HepG2 (cell line): ENCODE measurements around the gene PRR15L. TPM values are rescaled to one million over a fixed set of nuclear protein-coding genes. Genes with fewer than 3 reads are reported as not detected.

ENCODE experiments used
- ARID3A ChIP-seq: IDR thresholded peaks from 2 replicates; pipeline ENCODE4 v1.6.1; 2012; ENCODE audit warnings: low read depth, low read length, improper control_type of control experiment
- ELF4 ChIP-seq: sonication (generic); formaldehyde crosslinking; IDR thresholded peaks from 2 replicates; pipeline ENCODE4 v1.5.0; 2020; ENCODE audit warnings: missing genetic modification reagents, mild to moderate bottlenecking, moderate library complexity, borderline replicate concordance
- GMEB2 ChIP-seq: IDR thresholded peaks from 2 replicates; pipeline ENCODE4 v1.6.1; 2016; ENCODE audit warnings: missing biosample characterization, missing genetic modification reagents, low read depth
- GPBP1L1 ChIP-seq: sonication (generic); formaldehyde crosslinking; IDR thresholded peaks from 2 replicates; pipeline ENCODE4 v1.5.0; 2020; ENCODE audit warnings: mild to moderate bottlenecking, missing genetic modification reagents
- HNF1A ChIP-seq, 2 experiments: sonication (generic) in 1 of 2; formaldehyde crosslinking in 1 of 2; IDR thresholded peaks; 2 replicates each; pipeline versions ENCODE4 v1.4.0 to v1.6.1; 2016 to 2020; ENCODE audit warnings: borderline replicate concordance in 1 of 2, low read depth in 1 of 2, mild to moderate bottlenecking in 1 of 2, missing genetic modification reagents in 1 of 2
- LBX2 ChIP-seq: sonication (generic); formaldehyde crosslinking; IDR thresholded peaks from 2 replicates; pipeline ENCODE4 v1.5.0; 2020; ENCODE audit warnings: missing genetic modification reagents, mild to moderate bottlenecking, borderline replicate concordance
- MTERF4 ChIP-seq: sonication (generic); formaldehyde crosslinking; IDR thresholded peaks from 2 replicates; pipeline ENCODE4 v1.8.0; 2023; ENCODE audit warnings: mild to moderate bottlenecking, missing genetic modification reagents
- REXO4 ChIP-seq: sonication (generic); formaldehyde crosslinking; IDR thresholded peaks from 2 replicates; pipeline ENCODE4 v1.8.0; 2022; ENCODE audit warnings: missing genetic modification reagents, mild to moderate bottlenecking, borderline replicate concordance
- SIX1 ChIP-seq: sonication (generic); formaldehyde crosslinking; IDR thresholded peaks from 2 replicates; pipeline ENCODE4 v1.4.0; 2020; ENCODE audit warnings: missing genetic modification reagents, borderline replicate concordance
- SMC3 ChIP-seq: IDR thresholded peaks from 2 replicates; pipeline ENCODE4 v1.6.1; 2011; ENCODE audit warnings: low read length, improper control_type of control experiment
- ZMYM3 ChIP-seq: sonication (generic); formaldehyde crosslinking; IDR thresholded peaks from 2 replicates; pipeline ENCODE4 v1.5.1; 2020; ENCODE audit warnings: mild to moderate bottlenecking, missing genetic modification reagents
- ZNF567 ChIP-seq: sonication (generic); formaldehyde crosslinking; IDR thresholded peaks from 2 replicates; pipeline ENCODE4 v1.8.1; 2023; ENCODE audit warnings: mild to moderate bottlenecking, missing genetic modification reagents, borderline replicate concordance
- ZNF770 ChIP-seq: sonication (generic); formaldehyde crosslinking; IDR thresholded peaks from 2 replicates; pipeline ENCODE4 v1.5.0; 2020; ENCODE audit warnings: mild to moderate bottlenecking, missing genetic modification reagents
- polyA plus RNA-seq, 8 experiments: library from polyadenylated mRNA; depleted of rRNA in 3 of 8; stranded (reverse) in 7 of 8; unstranded in 1 of 8; fragments of >200 nt; fragmentation: Illumina TruSeq in 4 of 8; extraction: Trizol in 4 of 8; gene quantifications; 2 replicates each; pipeline versions ENCODE4 v1.2.1 to v1.2.3, GENCODE V29; 2011 to 2016; ENCODE audit warnings: low read depth in 4 of 8, missing spikeins in 1 of 8, mixed read lengths in 1 of 8; ENCODE audit not compliant: insufficient read depth in 1 of 8
- total RNA-seq, 5 experiments: library from RNA; depleted of rRNA; stranded (reverse); fragments of >200 nt; fragmentation: Illumina TruSeq; extraction: Trizol; gene quantifications; 2 replicates each; pipeline ENCODE4 v1.2.3, GENCODE V29; 2016; ENCODE audit warnings: low read depth in 1 of 5

The PRR15L gene
- total and polyA plus RNA-seq, 2 of the 13 experiments (the other 11 are each of a cell fraction or from before 2014, with no cell fraction given): 0.44 to 2.0 TPM

- TF ChIP-seq HNF1A (IDR thresholded peaks at IDR 0.05; ENCODE audit: low read depth) (no peak), HNF1A (CRISPR knock-in tag; IDR thresholded peaks at IDR 0.05; ENCODE audit: borderline replicate concordance) (peak; percentile 51; the same call in 1 of the 2 replicates), MTERF4 (peak; percentile 66), REXO4 (peak; percentile 79; the same call in 1 of the 2 replicates), GPBP1L1 (no peak), LBX2 (peak; percentile 83; the same call in 1 of the 2 replicates), ARID3A (no peak), SIX1 (CRISPR knock-in tag) (no peak), ZMYM3 (CRISPR knock-in tag) (peak; percentile 60), SMC3 (no peak), ELF4 (CRISPR knock-in tag) (peak; percentile 99), GMEB2 (peak; percentile 47; the same call in 1 of the 2 replicates), ZNF567 (CRISPR knock-in tag) (no peak; the same call in 1 of the 2 replicates), ZNF770 (CRISPR knock-in tag) (peak; percentile 54; the same call in 1 of the 2 replicates)
Observed at GRCh38 chr17:47941246-47942095, 16.2 kb downstream of the PRR15L start, which contains the start of gene PNPO (continued).
